ENCODE data around the gene STAT5A. TPM values are rescaled to one million over a fixed set of nuclear protein-coding genes. Genes with fewer than 3 reads are reported as not detected.
A peak's percentile ranks its signal among the peaks of the same experiment; 100 is the strongest.

STAT5A gene
- total and polyA plus RNA-seq, 4 donors, result 4.3 to 8.5 (median 7.5) TPM

- DNase-seq (ENCODE audit: low read depth in 4 of 6, low spot score in 6 of 6), result no peak
- 6% methylated on average over 10 of the region's 13 CpGs for WGBS (ENCODE audit: insufficient coverage)
- no peaks in the 10 kb centered on the region for H3K9me3 ChIP-seq (ENCODE audit: control insufficient read depth, insufficient read depth, low read length)
- no peaks in the 10 kb centered on the region for H3K27me3 ChIP-seq (ENCODE audit: control insufficient read depth, insufficient read depth, low read length)
- peak overlapping the region; percentile 73 for H3K4me3 ChIP-seq (ENCODE audit: low read depth, low read length)
- no peaks in the 10 kb centered on the region for H3K36me3 ChIP-seq (ENCODE audit: control insufficient read depth, insufficient read depth, low read length)
- H3K4me1 ChIP-seq (ENCODE audit: control insufficient read depth, insufficient read depth, low read length), result peaks cover 11% of the 10 kb centered on the region
- H3K27ac ChIP-seq (ENCODE audit: low read depth, low read length), result peak overlapping the region; percentile 76
These were observed 13.3 kb upstream of the STAT5A start for GRCh38 chr17:42274812-42275526.

GRCh38 chr17:42275527-42276358 is 12.6 kb upstream of the STAT5A start:
- Histone ChIP-seq H3K4me3 (ENCODE audit: low read depth, low read length) (peak overlapping the region; percentile 73), H3K9me3 (ENCODE audit: control insufficient read depth, insufficient read depth, low read length) (no peaks in the 10 kb centered on the region), H3K27ac (ENCODE audit: low read depth, low read length) (peak overlapping the region; percentile 76), H3K36me3 (ENCODE audit: control insufficient read depth, insufficient read depth, low read length) (no peaks in the 10 kb centered on the region), H3K27me3 (ENCODE audit: control insufficient read depth, insufficient read depth, low read length) (no peaks in the 10 kb centered on the region), H3K4me1 (ENCODE audit: control insufficient read depth, insufficient read depth, low read length) (peaks cover 11% of the 10 kb centered on the region)
- DNase-seq (ENCODE audit: low read depth in 4 of 6, low spot score in 6 of 6), result peak in 4 of 6 donors; percentile 36 to 83 (median 62)
- WGBS (ENCODE audit: insufficient coverage), result under 1% methylated on average over 81 of the region's 82 CpGs

- H3K27ac ChIP-seq (ENCODE audit: low read depth, low read length), result peak within 1 kb of the TSS; percentile 76
- DNase-seq (ENCODE audit: low read depth in 4 of 6, low spot score in 6 of 6), result peak in 4 of 6 donors; percentile 65 to 92 (median 77)
- no peaks in the 10 kb centered on the region for H3K27me3 ChIP-seq (ENCODE audit: control insufficient read depth, insufficient read depth, low read length)
- H3K4me1 ChIP-seq (ENCODE audit: control insufficient read depth, insufficient read depth, low read length), result peaks cover 11% of the 10 kb centered on the region
- H3K4me3 ChIP-seq (ENCODE audit: low read depth, low read length), result peak within 1 kb of the TSS; percentile 73
- WGBS (ENCODE audit: insufficient coverage), result 0% methylated on average over 47 of the region's 47 CpGs
- H3K9me3 ChIP-seq (ENCODE audit: control insufficient read depth, insufficient read depth, low read length), result no peaks in the 10 kb centered on the region
- no peaks in the 10 kb centered on the region for H3K36me3 ChIP-seq (ENCODE audit: control insufficient read depth, insufficient read depth, low read length)
These were observed 12.0 kb upstream of the STAT5A start, which contains the start of gene STAT5B for GRCh38 chr17:42276359-42276608. Gene STAT5B, minus strand, starts transcription at chr17:42276391. Its CDS starts 44,264 bp downstream, at chr17:42232127.

- WGBS (ENCODE audit: insufficient coverage), result under 1% methylated on average over 44 of the region's 44 CpGs
These were observed 11.5 kb upstream of the STAT5A start for GRCh38 chr17:42276609-42277341.

GRCh38 chr17:42277342-42277712 is 11.0 kb upstream of the STAT5A start:
- Histone ChIP-seq H3K36me3 (ENCODE audit: control insufficient read depth, insufficient read depth, low read length) (no peaks in the 10 kb centered on the region), H3K4me1 (ENCODE audit: control insufficient read depth, insufficient read depth, low read length) (peaks cover 17% of the 10 kb centered on the region), H3K27ac (ENCODE audit: low read depth, low read length) (peak overlapping the region; percentile 16), H3K9me3 (ENCODE audit: control insufficient read depth, insufficient read depth, low read length) (no peaks in the 10 kb centered on the region), H3K4me3 (ENCODE audit: low read depth, low read length) (no peak overlapping the region), H3K27me3 (ENCODE audit: control insufficient read depth, insufficient read depth, low read length) (no peaks in the 10 kb centered on the region)
- 56% methylated on average over 4 of the region's 6 CpGs for WGBS (ENCODE audit: insufficient coverage)
- no peak for DNase-seq (ENCODE audit: low read depth in 4 of 6, low spot score in 6 of 6)

More at GRCh38 chr17:42276609-42277341, 11.5 kb upstream of the STAT5A start:
- Histone ChIP-seq H3K27ac (ENCODE audit: low read depth, low read length) (peak overlapping the region; percentile 58), H3K4me1 (ENCODE audit: control insufficient read depth, insufficient read depth, low read length) (peaks cover 15% of the 10 kb centered on the region), H3K4me3 (ENCODE audit: low read depth, low read length) (peak overlapping the region; percentile 65), H3K9me3 (ENCODE audit: control insufficient read depth, insufficient read depth, low read length) (no peaks in the 10 kb centered on the region), H3K36me3 (ENCODE audit: control insufficient read depth, insufficient read depth, low read length) (no peaks in the 10 kb centered on the region), H3K27me3 (ENCODE audit: control insufficient read depth, insufficient read depth, low read length) (no peaks in the 10 kb centered on the region)
- DNase-seq (ENCODE audit: low read depth in 4 of 6, low spot score in 6 of 6), result peak in 2 of 6 donors; percentile 75 to 85

- H3K27me3 ChIP-seq (ENCODE audit: control insufficient read depth, insufficient read depth, low read length), result no peaks in the 10 kb centered on the region
- H3K4me3 ChIP-seq (ENCODE audit: low read depth, low read length), result no peak overlapping the region
- no peaks in the 10 kb centered on the region for H3K9me3 ChIP-seq (ENCODE audit: control insufficient read depth, insufficient read depth, low read length)
- H3K4me1 ChIP-seq (ENCODE audit: control insufficient read depth, insufficient read depth, low read length), result peaks cover 21% of the 10 kb centered on the region
- 84% methylated on average over 3 of the region's 4 CpGs for WGBS (ENCODE audit: insufficient coverage)
- no peak for DNase-seq (ENCODE audit: low read depth in 4 of 6, low spot score in 6 of 6)
- H3K27ac ChIP-seq (ENCODE audit: low read depth, low read length), result no peak overlapping the region
- H3K36me3 ChIP-seq (ENCODE audit: control insufficient read depth, insufficient read depth, low read length), result no peaks in the 10 kb centered on the region
These were observed 8.3 kb upstream of the STAT5A start for GRCh38 chr17:42279776-42280630.

GRCh38 chr17:42281571-42282096 is 6.7 kb upstream of the STAT5A start:
- Histone ChIP-seq H3K27ac (ENCODE audit: low read depth, low read length) (no peak overlapping the region), H3K4me1 (ENCODE audit: control insufficient read depth, insufficient read depth, low read length) (peaks cover 22% of the 10 kb centered on the region), H3K36me3 (ENCODE audit: control insufficient read depth, insufficient read depth, low read length) (no peaks in the 10 kb centered on the region), H3K9me3 (ENCODE audit: control insufficient read depth, insufficient read depth, low read length) (no peaks in the 10 kb centered on the region), H3K27me3 (ENCODE audit: control insufficient read depth, insufficient read depth, low read length) (peaks cover 3% of the 10 kb centered on the region), H3K4me3 (ENCODE audit: low read depth, low read length) (no peak overlapping the region)
- DNase-seq (ENCODE audit: low read depth in 4 of 6, low spot score in 6 of 6), result no peak
- WGBS (ENCODE audit: insufficient coverage), result 76% methylated on average over 5 of the region's 7 CpGs

- WGBS (ENCODE audit: insufficient coverage), result 94% methylated on average over 2 of the region's 6 CpGs
- no peak overlapping the region for H3K27ac ChIP-seq (ENCODE audit: low read depth, low read length)
- no peak for DNase-seq (ENCODE audit: low read depth in 4 of 6, low spot score in 6 of 6)
- peaks cover 22% of the 10 kb centered on the region for H3K4me1 ChIP-seq (ENCODE audit: control insufficient read depth, insufficient read depth, low read length)
- H3K4me3 ChIP-seq (ENCODE audit: low read depth, low read length), result no peak overlapping the region
- H3K27me3 ChIP-seq (ENCODE audit: control insufficient read depth, insufficient read depth, low read length), result peaks cover 11% of the 10 kb centered on the region
- no peaks in the 10 kb centered on the region for H3K9me3 ChIP-seq (ENCODE audit: control insufficient read depth, insufficient read depth, low read length)
- no peaks in the 10 kb centered on the region for H3K36me3 ChIP-seq (ENCODE audit: control insufficient read depth, insufficient read depth, low read length)
These were observed 5.7 kb upstream of the STAT5A start for GRCh38 chr17:42282478-42283080.

Data from spinal cord (tissue), 10 donors.